IMR-90 (cell line): ENCODE measurements around the gene USP36. TPM values are rescaled to one million over a fixed set of nuclear protein-coding genes. Genes with fewer than 3 reads are reported as not detected.

Source experiments
- ATAC-seq: fragments of 200-7000 bp; cut with Tn5 transposase; 2 replicates; pipeline ENCODE4 v1.9.1; 2020; ENCODE audit warnings: low read depth, mild to moderate bottlenecking, moderate library complexity
- BruUV-seq: library from RNA; stranded (reverse); fragments of 400-500 nt; replicated peaks from 2 replicates; lab custom pipeline; 2021; lab: Mats Ljungman, UMichigan
- CTCF ChIA-PET: fragments of 300-600 bp; formaldehyde crosslinking; extraction: SDS; loops from one replicate; lab custom pipeline; 2021; ENCODE audit warnings: antibody characterized with exemption; lab: Yijun Ruan, JAX
- POLR2A ChIA-PET: fragments of 300-600 bp; sonication (Branson Sonifier 250); formaldehyde crosslinking; loops from one replicate; lab custom pipeline; 2022; ENCODE audit warnings: antibody characterized with exemption; ENCODE audit not compliant: unreplicated experiment; lab: Charles Lee
- DNase-seq: peaks from one replicate; pipeline ENCODE4 v3.0.0; 2013
- H2AFZ ChIP-seq: replicated peaks from 2 replicates; pipeline ENCODE3; 2013; ENCODE audit warnings: low read length, mild to moderate bottlenecking; ENCODE audit not compliant: poor library complexity
- H2AK5ac ChIP-seq: 2 replicates; pipeline ENCODE4 v1.6.1; 2013; ENCODE audit warnings: low read depth, low read length, inconsistent platforms
- H2AK9ac ChIP-seq: replicated peaks from 2 replicates; pipeline ENCODE3; 2013; ENCODE audit warnings: mild to moderate bottlenecking, low read depth, low read length, moderate library complexity; ENCODE audit not compliant: poor library complexity
- H2BK120ac ChIP-seq: 2 replicates; pipeline ENCODE4 v1.6.1; 2013; ENCODE audit warnings: low read depth, low read length, inconsistent platforms
- H2BK15ac ChIP-seq: 3 replicates; pipeline ENCODE4 v1.6.1; 2013; ENCODE audit warnings: low read depth, low read length, inconsistent platforms
- H2BK20ac ChIP-seq: 2 replicates; pipeline ENCODE4 v1.6.1; 2013; ENCODE audit warnings: low read depth, mild to moderate bottlenecking, inconsistent platforms, low read length, moderate library complexity
- H2BK5ac ChIP-seq: 2 replicates; pipeline ENCODE4 v1.6.1; 2013; ENCODE audit warnings: mild to moderate bottlenecking, low read depth, low read length, inconsistent platforms; ENCODE audit not compliant: poor library complexity, severe bottlenecking
- H3K14ac ChIP-seq: replicated peaks from 2 replicates; pipeline ENCODE4 v1.6.1; 2013; ENCODE audit warnings: low read depth, low read length, inconsistent platforms
- H3K18ac ChIP-seq: 2 replicates; pipeline ENCODE4 v1.6.1; 2013; ENCODE audit warnings: low read depth, low read length, control low read depth
- H3K23ac ChIP-seq: 2 replicates; pipeline ENCODE4 v1.6.1; 2013; ENCODE audit warnings: low read depth, low read length, inconsistent platforms
- H3K27ac ChIP-seq: 2 replicates; pipeline ENCODE4 v1.5.1; 2013; ENCODE audit warnings: mild to moderate bottlenecking, control low read depth, low read length; ENCODE audit not compliant: insufficient read depth
- H3K27me3 ChIP-seq: 2 replicates; pipeline ENCODE4 v1.6.1; 2013; ENCODE audit warnings: low read length; ENCODE audit not compliant: control insufficient read depth, insufficient read depth
- H3K36me3 ChIP-seq: 2 replicates; pipeline ENCODE4 v1.6.1; 2013; ENCODE audit warnings: low read length, mixed read lengths; ENCODE audit not compliant: control insufficient read depth, insufficient read depth
- H3K4ac ChIP-seq: 2 replicates; pipeline ENCODE4 v1.6.1; 2013; ENCODE audit warnings: low read depth, low read length, inconsistent platforms
- H3K4me1 ChIP-seq: 2 replicates; pipeline ENCODE4 v1.6.1; 2013; ENCODE audit warnings: low read length, mixed read lengths; ENCODE audit not compliant: control insufficient read depth, insufficient read depth
- H3K4me2 ChIP-seq: 2 replicates; pipeline ENCODE4 v1.6.1; 2013; ENCODE audit warnings: low read depth, mild to moderate bottlenecking, control low read depth, low read length, moderate library complexity
- H3K4me3 ChIP-seq: 2 replicates; pipeline ENCODE4 v1.5.1; 2013; ENCODE audit warnings: low read depth, mild to moderate bottlenecking, control low read depth, low read length, moderate library complexity; ENCODE audit not compliant: insufficient read depth
- H3K56ac ChIP-seq: 2 replicates; pipeline ENCODE4 v1.6.1; 2013; ENCODE audit warnings: low read length, inconsistent platforms; ENCODE audit not compliant: insufficient read depth; ENCODE audit errors: extremely low read depth
- H3K79me1 ChIP-seq, 2 experiments: 2 replicates each; pipeline ENCODE4 v1.6.1; 2013; ENCODE audit warnings: low read length in 2 of 2, inconsistent platforms in 1 of 2, low read depth in 1 of 2
- H3K9ac ChIP-seq: 2 replicates; pipeline ENCODE4 v1.6.1; 2013; ENCODE audit warnings: low read depth, low read length, control low read depth
- H3K9me1 ChIP-seq: 2 replicates; pipeline ENCODE4 v1.6.1; 2013; ENCODE audit warnings: low read length, inconsistent platforms; ENCODE audit not compliant: insufficient read depth
- H3K9me3 ChIP-seq: 2 replicates; pipeline ENCODE4 v1.6.1; 2013; ENCODE audit warnings: low read length; ENCODE audit not compliant: control insufficient read depth, insufficient read depth
- H4K20me1 ChIP-seq: 2 replicates; pipeline ENCODE4 v1.6.1; 2013; ENCODE audit warnings: low read length, inconsistent platforms; ENCODE audit not compliant: insufficient read depth
- H4K5ac ChIP-seq: 2 replicates; pipeline ENCODE4 v1.6.1; 2013; ENCODE audit warnings: mild to moderate bottlenecking, low read depth, low read length, control low read depth
- H4K8ac ChIP-seq, 2 experiments: 2 replicates each; pipeline ENCODE4 v1.6.1; 2013; ENCODE audit warnings: low read depth in 2 of 2, low read length in 2 of 2, control low read depth in 1 of 2, inconsistent platforms in 1 of 2
- H4K91ac ChIP-seq: 2 replicates; pipeline ENCODE4 v1.6.1; 2013; ENCODE audit warnings: low read depth, low read length, inconsistent platforms; ENCODE audit not compliant: insufficient read depth
- BHLHE40 ChIP-seq: fragments of 150-350 bp; IDR thresholded peaks from 2 replicates; pipeline ENCODE4 v1.6.1; 2016; ENCODE audit warnings: mild to moderate bottlenecking, low read depth, low read length
- CEBPB ChIP-seq: IDR thresholded peaks from 2 replicates; pipeline ENCODE4 v1.6.1; 2012; ENCODE audit warnings: low read depth, low read length, improper control_type of control experiment
- CHD1 ChIP-seq: IDR thresholded peaks from 2 replicates; pipeline ENCODE4 v1.6.1; 2012; ENCODE audit warnings: low read depth, low read length, improper control_type of control experiment
- FOS ChIP-seq: fragments of 150-350 bp; IDR thresholded peaks from 2 replicates; pipeline ENCODE4 v1.6.1; 2016; ENCODE audit warnings: low read depth, low read length
- MAFK ChIP-seq: IDR thresholded peaks from 2 replicates; pipeline ENCODE4 v1.6.1; 2012; ENCODE audit warnings: low read depth, low read length, improper control_type of control experiment
- MAZ ChIP-seq: IDR thresholded peaks from 2 replicates; pipeline ENCODE4 v1.6.1; 2012; ENCODE audit warnings: low read depth, mild to moderate bottlenecking, low read length, improper control_type of control experiment, moderate library complexity, borderline replicate concordance
- MXI1 ChIP-seq: IDR thresholded peaks from 2 replicates; pipeline ENCODE4 v1.6.1; 2012; ENCODE audit warnings: low read depth, mild to moderate bottlenecking, low read length, moderate library complexity, borderline replicate concordance
- NFE2L2 ChIP-seq: fragments of 150-350 bp; IDR thresholded peaks from 2 replicates; pipeline ENCODE4 v1.6.1; 2016; ENCODE audit warnings: low read depth, mild to moderate bottlenecking, low read length
- POLR2A ChIP-seq: IDR thresholded peaks from 2 replicates; pipeline ENCODE4 v1.6.1; 2012; ENCODE audit warnings: mild to moderate bottlenecking, low read depth, low read length
- RCOR1 ChIP-seq: IDR thresholded peaks from 2 replicates; pipeline ENCODE4 v1.6.1; 2012; ENCODE audit warnings: mild to moderate bottlenecking, low read length, improper control_type of control experiment; ENCODE audit not compliant: insufficient replicate concordance
- RFX5 ChIP-seq: IDR thresholded peaks from 2 replicates; pipeline ENCODE4 v1.8.0; 2012; ENCODE audit warnings: low read depth, mild to moderate bottlenecking, low read length, moderate library complexity
- SMC3 ChIP-seq: fragments of 150-350 bp; IDR thresholded peaks from 2 replicates; pipeline ENCODE4 v1.6.1; 2016; ENCODE audit warnings: low read depth, mild to moderate bottlenecking, antibody characterized with exemption, low read length, moderate library complexity
- WGBS, 2 experiments: methylation state at CpG; one replicate each; pipeline versions ENCODE4 v1.1.5 to v1.1.7; 2013; ENCODE audit warnings: missing lambda C conversion rate in 2 of 2; ENCODE audit not compliant: insufficient read length in 1 of 2; ENCODE audit errors: extremely low coverage in 2 of 2; 5-methylcytosine and 5-hydroxymethylcytosine counted together
- dilution Hi-C: fragments of 300-500 bp; cut with HindIII; formaldehyde crosslinking; loops from one replicate; pipeline ENCODE4 v1.14.3; 2018; ENCODE audit warnings: low sequenced_read_pairs; ENCODE audit not compliant: unreplicated experiment
- in situ Hi-C: fragments of 300-500 bp; cut with MboI; formaldehyde crosslinking; loops from 3 replicates; pipeline ENCODE4 v1.14.3; 2019; ENCODE audit warnings: low sequenced_read_pairs, inconsistent platforms, mixed read lengths
- intact Hi-C: fragments of 100-400 bp; cut with micrococcal nuclease; formaldehyde crosslinking; loops from 2 replicates; pipeline ENCODE4 v1.10.0; 2022
- polyA plus RNA-seq, 3 experiments: library from polyadenylated mRNA; depleted of rRNA; stranded (reverse); fragments of >200 nt; gene quantifications; 2 replicates each; pipeline ENCODE4 v1.2.3, GENCODE V29; 2012; ENCODE audit warnings: low replicate concordance in 1 of 3
- total RNA-seq: library from RNA; depleted of rRNA; stranded (reverse); fragments of >200 nt; gene quantifications from 2 replicates; pipeline ENCODE4 v1.2.3, GENCODE V29; 2012
- TF ChIP-seq, protein P1 (sequence below): fragments of 150-350 bp; IDR thresholded peaks from 2 replicates; pipeline ENCODE4 v1.6.1; 2017; ENCODE audit warnings: mild to moderate bottlenecking, antibody characterized with exemption, low read length, low read depth
- TF ChIP-seq, protein P2 (sequence below): conservative IDR thresholded peaks from 2 replicates; pipeline ENCODE4 v1.5.1; 2012; ENCODE audit warnings: mild to moderate bottlenecking, low read depth, low read length, improper control_type of control experiment
- TF ChIP-seq, protein P3 (sequence below): fragments of 150-350 bp; IDR thresholded peaks from 2 replicates; pipeline ENCODE4 v1.6.1; 2016; ENCODE audit warnings: low read depth, mild to moderate bottlenecking, low read length, moderate library complexity, borderline replicate concordance

The USP36 gene
- total and polyA plus RNA-seq, 2 of the 4 experiments (the other 2 are of a cell fraction) = 30.6 to 38.3 TPM

DNA sequence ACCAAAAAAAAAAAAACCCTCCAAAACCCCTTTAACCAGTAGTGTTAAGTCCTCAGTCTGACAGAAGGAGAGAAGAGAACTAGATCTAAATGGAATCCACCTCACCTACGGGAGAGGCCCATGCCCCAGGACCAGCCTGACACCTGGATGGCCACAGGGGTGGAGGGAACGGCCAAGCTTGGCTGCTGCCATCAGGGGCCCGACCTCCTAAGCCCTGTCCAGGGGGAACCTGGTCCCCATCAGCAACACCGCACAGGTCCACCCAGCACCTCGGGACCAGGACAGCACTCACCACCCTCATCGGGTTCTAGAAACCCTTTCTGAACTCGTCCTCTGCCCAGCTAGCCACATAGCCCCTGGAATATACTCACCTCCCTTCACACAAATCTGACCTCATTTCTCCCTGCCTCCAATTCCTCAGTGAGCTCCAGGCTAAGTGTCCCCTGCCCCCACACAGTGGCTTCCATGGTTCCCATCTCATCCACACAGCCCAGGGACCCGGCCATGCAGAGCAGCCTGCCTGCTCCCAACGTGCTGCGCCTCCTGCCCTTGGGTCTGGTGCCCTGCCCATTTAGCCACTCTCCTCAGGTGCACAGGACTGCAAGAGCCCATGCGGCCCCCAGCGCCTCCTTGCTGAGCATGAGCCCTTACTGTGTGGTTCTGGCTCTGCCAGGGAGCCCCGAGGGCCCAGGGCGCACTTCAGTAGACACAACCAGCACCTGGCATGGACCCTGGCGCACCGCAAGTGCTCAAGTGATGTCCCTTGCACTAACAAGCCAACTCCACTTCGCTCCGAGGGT, 40.3 kb downstream of the USP36 start:
- BruUV-seq = no TSS peak
- Histone ChIP-seq H4K20me1 (peaks cover 29% of the 10 kb centered on the region), H2BK20ac (no peak overlapping the region), H3K36me3 (peaks cover 68% of the 10 kb centered on the region), H2AFZ (peak overlapping the region; percentile 15), H3K79me1 (peaks cover 18 to 58% of the 10 kb centered on the region in 2 experiments), H2AK9ac (peak overlapping the region; percentile 42), H2AK5ac (no peak overlapping the region), H3K27ac (no peak overlapping the region), H2BK120ac (no peak overlapping the region), H2BK15ac (no peak overlapping the region), H2BK5ac (no peak overlapping the region), H3K14ac (no peak overlapping the region), H3K4ac (no peak overlapping the region), H3K4me2 (no peak overlapping the region), H3K9me3 (no peaks in the 10 kb centered on the region), H3K4me3 (no peak overlapping the region), H4K91ac (no peak overlapping the region), H4K8ac (no peak overlapping the region), H3K4me1 (peaks cover 2% of the 10 kb centered on the region; the same call in 1 of the 2 replicates), H3K9ac (no peak overlapping the region), H3K9me1 (peaks cover 11% of the 10 kb centered on the region; the same call in 1 of the 2 replicates), H3K56ac (no peak overlapping the region), H3K23ac (no peak overlapping the region), H3K27me3 (no peaks in the 10 kb centered on the region), H4K5ac (no peak overlapping the region), H3K18ac (no peak overlapping the region)
- WGBS, 2 experiments = 92% methylated on average over 4 of the region's 18 CpGs; no CpG with 5 or more reads in 1 of the 2 experiments
- CTCF ChIA-PET = no interaction called here
- DNase-seq = no peak
- POLR2A ChIA-PET = no interaction called here
- ATAC-seq = no peak
- in situ Hi-C loops = no loop called here
- intact Hi-C loops = no loop called here
- dilution Hi-C loops = no loop called here
- TF ChIP-seq, protein P1, sequence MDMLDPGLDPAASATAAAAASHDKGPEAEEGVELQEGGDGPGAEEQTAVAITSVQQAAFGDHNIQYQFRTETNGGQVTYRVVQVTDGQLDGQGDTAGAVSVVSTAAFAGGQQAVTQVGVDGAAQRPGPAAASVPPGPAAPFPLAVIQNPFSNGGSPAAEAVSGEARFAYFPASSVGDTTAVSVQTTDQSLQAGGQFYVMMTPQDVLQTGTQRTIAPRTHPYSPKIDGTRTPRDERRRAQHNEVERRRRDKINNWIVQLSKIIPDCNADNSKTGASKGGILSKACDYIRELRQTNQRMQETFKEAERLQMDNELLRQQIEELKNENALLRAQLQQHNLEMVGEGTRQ = no peak
- TF ChIP-seq CEBPB (no peak), SMC3 (no peak), MAFK (no peak), FOS (no peak), POLR2A (no peak), MAZ (no peak), RCOR1 (no peak), BHLHE40 (no peak), RFX5 (no peak), NFE2L2 (no peak), MXI1 (no peak), CHD1 (no peak)
- TF ChIP-seq, protein P2, sequence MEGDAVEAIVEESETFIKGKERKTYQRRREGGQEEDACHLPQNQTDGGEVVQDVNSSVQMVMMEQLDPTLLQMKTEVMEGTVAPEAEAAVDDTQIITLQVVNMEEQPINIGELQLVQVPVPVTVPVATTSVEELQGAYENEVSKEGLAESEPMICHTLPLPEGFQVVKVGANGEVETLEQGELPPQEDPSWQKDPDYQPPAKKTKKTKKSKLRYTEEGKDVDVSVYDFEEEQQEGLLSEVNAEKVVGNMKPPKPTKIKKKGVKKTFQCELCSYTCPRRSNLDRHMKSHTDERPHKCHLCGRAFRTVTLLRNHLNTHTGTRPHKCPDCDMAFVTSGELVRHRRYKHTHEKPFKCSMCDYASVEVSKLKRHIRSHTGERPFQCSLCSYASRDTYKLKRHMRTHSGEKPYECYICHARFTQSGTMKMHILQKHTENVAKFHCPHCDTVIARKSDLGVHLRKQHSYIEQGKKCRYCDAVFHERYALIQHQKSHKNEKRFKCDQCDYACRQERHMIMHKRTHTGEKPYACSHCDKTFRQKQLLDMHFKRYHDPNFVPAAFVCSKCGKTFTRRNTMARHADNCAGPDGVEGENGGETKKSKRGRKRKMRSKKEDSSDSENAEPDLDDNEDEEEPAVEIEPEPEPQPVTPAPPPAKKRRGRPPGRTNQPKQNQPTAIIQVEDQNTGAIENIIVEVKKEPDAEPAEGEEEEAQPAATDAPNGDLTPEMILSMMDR = no peak
- TF ChIP-seq, protein P3, sequence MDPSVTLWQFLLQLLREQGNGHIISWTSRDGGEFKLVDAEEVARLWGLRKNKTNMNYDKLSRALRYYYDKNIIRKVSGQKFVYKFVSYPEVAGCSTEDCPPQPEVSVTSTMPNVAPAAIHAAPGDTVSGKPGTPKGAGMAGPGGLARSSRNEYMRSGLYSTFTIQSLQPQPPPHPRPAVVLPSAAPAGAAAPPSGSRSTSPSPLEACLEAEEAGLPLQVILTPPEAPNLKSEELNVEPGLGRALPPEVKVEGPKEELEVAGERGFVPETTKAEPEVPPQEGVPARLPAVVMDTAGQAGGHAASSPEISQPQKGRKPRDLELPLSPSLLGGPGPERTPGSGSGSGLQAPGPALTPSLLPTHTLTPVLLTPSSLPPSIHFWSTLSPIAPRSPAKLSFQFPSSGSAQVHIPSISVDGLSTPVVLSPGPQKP = no peak
